ENCODE data around the gene DPEP2. TPM values are rescaled to one million over a fixed set of nuclear protein-coding genes. Genes with fewer than 3 reads are reported as not detected.

DPEP2 gene
- total and polyA plus RNA-seq, 2 of the 13 experiments (the other 11 are each of a cell fraction or from before 2014, with no cell fraction given): 0.18 TPM; not detected in 1

- TF ChIP-seq NR1H2 (CRISPR knock-in tag; IDR thresholded peaks at IDR 0.05; ENCODE audit: borderline replicate concordance, low read depth) (no peak), ZNF121 (CRISPR knock-in tag; IDR thresholded peaks at IDR 0.05) (no peak), RBM39 (IDR thresholded peaks at IDR 0.05; ENCODE audit: low read depth, low read length, poor library complexity, severe bottlenecking) (peak; percentile 19), TRAFD1 (CRISPR knock-in tag; IDR thresholded peaks at IDR 0.05; ENCODE audit: borderline replicate concordance) (no peak), HIC2 (CRISPR knock-in tag; IDR thresholded peaks at IDR 0.05; ENCODE audit: low read depth) (peak; percentile 26; the same call in 1 of the 2 replicates), DMAP1 (CRISPR knock-in tag; IDR thresholded peaks at IDR 0.05) (peak; percentile 60; the same call in 1 of the 2 replicates), CC2D1A (CRISPR knock-in tag; IDR thresholded peaks at IDR 0.05) (0 out of 2 replicates have a peak, but pooled peaks have one; percentile 6), ATRX (CRISPR knock-in tag; IDR thresholded peaks at IDR 0.05; ENCODE audit: borderline replicate concordance) (no peak), KAT8 (CRISPR knock-in tag; IDR thresholded peaks at IDR 0.05) (no peak), HES4 (CRISPR knock-in tag; IDR thresholded peaks at IDR 0.05; ENCODE audit: borderline replicate concordance) (no peak; the same call in 1 of the 2 replicates), NFRKB (IDR thresholded peaks at IDR 0.05) (no peak), ZNF713 (CRISPR knock-in tag; IDR thresholded peaks at IDR 0.05) (0 out of 2 replicates have a peak, but pooled peaks have one; percentile 57), ZNF124 (CRISPR knock-in tag; IDR thresholded peaks at IDR 0.05) (peak; percentile 19; the same call in 1 of the 2 replicates), CCDC6 (CRISPR knock-in tag; IDR thresholded peaks at IDR 0.05) (0 out of 2 replicates have a peak, but pooled peaks have one; percentile 33), ZMYM2 (CRISPR knock-in tag; IDR thresholded peaks at IDR 0.05) (no peak), HNRNPH1 (optimal IDR thresholded peaks at IDR 0.05; ENCODE audit: low read depth, low read length) (no peak), ZNF276 (CRISPR knock-in tag; IDR thresholded peaks at IDR 0.05; ENCODE audit: low read depth) (no peak), GLI4 (CRISPR knock-in tag; IDR thresholded peaks at IDR 0.05; ENCODE audit: borderline replicate concordance) (0 out of 2 replicates have a peak, but pooled peaks have one; percentile 72), ZNF513 (CRISPR knock-in tag; conservative IDR thresholded peaks at IDR 0.05) (no peak), ZEB1 (IDR thresholded peaks at IDR 0.05; ENCODE audit: insufficient replicate concordance, low read depth) (no peak), ZNF383 (CRISPR knock-in tag; IDR thresholded peaks at IDR 0.05; ENCODE audit: borderline replicate concordance) (no peak), TSC22D2 (CRISPR knock-in tag; IDR thresholded peaks at IDR 0.05; ENCODE audit: borderline replicate concordance) (0 out of 2 replicates have a peak, but pooled peaks have one; percentile 17), ZMAT5 (CRISPR knock-in tag; IDR thresholded peaks at IDR 0.05; ENCODE audit: borderline replicate concordance, low read depth) (no peak)
These were observed 32.6 kb downstream of the DPEP2 start (continued) for GRCh38 chr16:67966549-67967182.

Measured in HepG2 (cell line).